ENCODE measurements around the gene PRSS57.

DNA sequence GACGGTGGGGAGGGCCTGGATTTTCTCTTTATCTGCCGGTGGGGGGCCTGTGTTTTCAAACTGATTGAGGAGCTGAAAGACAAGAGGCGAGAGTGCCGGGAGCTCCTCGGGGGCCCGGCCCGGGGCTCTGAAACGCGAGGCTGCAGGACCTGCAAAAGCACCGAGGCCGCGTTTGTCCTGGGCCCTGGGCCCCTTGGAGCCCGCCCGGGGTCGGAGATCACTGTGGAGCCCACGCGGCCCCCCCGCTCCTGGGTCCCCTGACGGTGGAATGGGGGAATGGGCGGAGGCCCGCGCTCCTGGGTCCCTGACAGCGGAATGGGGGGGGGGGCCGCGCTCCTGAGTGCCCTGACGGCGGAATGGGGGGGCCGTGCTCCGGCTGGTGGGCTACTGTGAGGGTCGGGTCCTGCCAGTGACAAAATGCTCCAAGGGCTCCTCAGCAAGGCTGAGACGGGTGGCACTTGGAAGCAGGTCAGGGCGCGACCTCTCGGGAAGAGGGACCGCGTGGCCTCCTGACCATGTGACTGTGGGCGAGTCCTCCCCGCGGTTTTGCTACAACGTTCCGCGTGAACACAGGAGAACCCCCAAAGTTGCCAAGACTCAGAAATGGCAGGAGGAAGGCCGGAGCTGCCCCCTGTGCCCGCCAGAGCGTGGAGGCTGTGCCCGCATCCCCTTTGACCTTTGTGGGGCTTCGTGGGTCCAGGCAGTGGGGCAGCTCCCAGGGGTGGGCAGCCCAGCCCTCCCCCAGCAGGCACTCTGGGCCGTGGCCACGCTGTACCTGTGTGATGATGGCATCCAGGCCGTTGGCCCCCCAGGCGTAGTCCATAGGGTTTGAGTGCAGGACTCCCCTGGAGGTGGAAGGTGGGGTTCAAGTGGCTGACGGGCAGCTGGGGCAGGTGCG is 46.1 kb downstream of the PRSS57 start:
- TF ChIP-seq, protein P1, sequence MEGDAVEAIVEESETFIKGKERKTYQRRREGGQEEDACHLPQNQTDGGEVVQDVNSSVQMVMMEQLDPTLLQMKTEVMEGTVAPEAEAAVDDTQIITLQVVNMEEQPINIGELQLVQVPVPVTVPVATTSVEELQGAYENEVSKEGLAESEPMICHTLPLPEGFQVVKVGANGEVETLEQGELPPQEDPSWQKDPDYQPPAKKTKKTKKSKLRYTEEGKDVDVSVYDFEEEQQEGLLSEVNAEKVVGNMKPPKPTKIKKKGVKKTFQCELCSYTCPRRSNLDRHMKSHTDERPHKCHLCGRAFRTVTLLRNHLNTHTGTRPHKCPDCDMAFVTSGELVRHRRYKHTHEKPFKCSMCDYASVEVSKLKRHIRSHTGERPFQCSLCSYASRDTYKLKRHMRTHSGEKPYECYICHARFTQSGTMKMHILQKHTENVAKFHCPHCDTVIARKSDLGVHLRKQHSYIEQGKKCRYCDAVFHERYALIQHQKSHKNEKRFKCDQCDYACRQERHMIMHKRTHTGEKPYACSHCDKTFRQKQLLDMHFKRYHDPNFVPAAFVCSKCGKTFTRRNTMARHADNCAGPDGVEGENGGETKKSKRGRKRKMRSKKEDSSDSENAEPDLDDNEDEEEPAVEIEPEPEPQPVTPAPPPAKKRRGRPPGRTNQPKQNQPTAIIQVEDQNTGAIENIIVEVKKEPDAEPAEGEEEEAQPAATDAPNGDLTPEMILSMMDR (IDR thresholded peaks at IDR 0.05), result no peak
- no peak for TF ChIP-seq EZH2 (IDR thresholded peaks at IDR 0.05; ENCODE audit: borderline replicate concordance, insufficient read depth, low read depth, low read length, poor library complexity, severe bottlenecking)

All from B cell (primary cell).